A549 (cell line): ENCODE measurements around the gene RPS25. TPM values are rescaled to one million over a fixed set of nuclear protein-coding genes. Genes with fewer than 3 reads are reported as not detected.

Experiments
- ATAC-seq, 2 experiments: fragments of 200-7000 bp in 1 of 2; fragments of >200 bp in 1 of 2; cut with Nextera tagmentation in 1 of 2; cut with Tn5 transposase in 1 of 2; 3 replicates each; pipeline versions ENCODE4 v1.8.0 to v1.9.1; 2018 to 2020; ENCODE audit warnings: mild to moderate bottlenecking in 1 of 2, moderate library complexity in 1 of 2
- CTCF ChIA-PET: fragments of 300-600 bp; sonication (Branson Sonifier 250); formaldehyde crosslinking; extraction: SDS; loops from one replicate; lab custom pipeline; 2021; ENCODE audit warnings: antibody characterized with exemption, inconsistent platforms; lab: Yijun Ruan, JAX
- POLR2A ChIA-PET: fragments of 350-600 bp; formaldehyde crosslinking; extraction: SDS; loops from one replicate; lab custom pipeline; 2021; ENCODE audit warnings: antibody characterized with exemption, inconsistent platforms; lab: Yijun Ruan, JAX
- DNase-seq, 2 experiments: peaks; one replicate each; pipeline versions ENCODE4 v3.0.0 to v3.0.0-alpha.2; 2011 to 2016; ENCODE audit warnings: low read depth in 1 of 2, low spot score in 1 of 2
- FAIRE-seq: peaks from 2 replicates; lab custom pipeline; 2011; peaks lifted over from hg19 to GRCh38; lab: Jason Lieb, UNC
- H3K27ac ChIP-seq, 2 experiments: fragments of >200 bp; sonication (Bioruptor Twin); formaldehyde crosslinking; 3 replicates each; pipeline ENCODE4 v1.5.1; 2016 to 2017
- H3K4me1 ChIP-seq: fragments of >200 bp; sonication (Bioruptor Twin); formaldehyde crosslinking; 3 replicates; pipeline ENCODE4 v1.6.1; 2016
- H3K4me2 ChIP-seq: fragments of >200 bp; sonication (Bioruptor Twin); formaldehyde crosslinking; 3 replicates; pipeline ENCODE4 v1.6.1; 2016
- H3K4me3 ChIP-seq: fragments of >200 bp; sonication (Bioruptor Twin); formaldehyde crosslinking; 3 replicates; pipeline ENCODE4 v1.5.1; 2016
- H3K9me3 ChIP-seq: fragments of >200 bp; sonication (Bioruptor Twin); formaldehyde crosslinking; 3 replicates; pipeline ENCODE4 v1.6.1; 2016
- CBX2 ChIP-seq: fragments of 200-600 bp; sonication (generic); IDR thresholded peaks from 2 replicates; pipeline ENCODE4 v1.6.1; 2016; ENCODE audit warnings: low read depth, mild to moderate bottlenecking, borderline replicate concordance
- CTCF ChIP-seq: fragments of >200 bp; sonication (Bioruptor Twin); formaldehyde crosslinking; IDR thresholded peaks from 3 replicates; pipeline ENCODE4 v1.5.1; 2016
- E2F6 ChIP-seq: IDR thresholded peaks from 2 replicates; pipeline ENCODE4 v1.6.1; 2012; ENCODE audit warnings: low read depth, borderline replicate concordance
- EHF ChIP-seq: fragments of 250-450 bp; sonication (Bioruptor Pico); IDR thresholded peaks from 2 replicates; pipeline ENCODE4 v1.5.0; 2020; ENCODE audit warnings: mild to moderate bottlenecking
- FOXS1 ChIP-seq: fragments of 250-450 bp; sonication (Bioruptor Pico); IDR thresholded peaks from 2 replicates; pipeline ENCODE4 v1.5.0; 2020; ENCODE audit warnings: mild to moderate bottlenecking, moderate library complexity
- JUN ChIP-seq, 2 experiments: fragments of >200 bp; sonication (Bioruptor Twin); formaldehyde crosslinking; IDR thresholded peaks; 2 replicates in 1 of 2; 3 replicates in 1 of 2; pipeline ENCODE4 v1.6.1; 2016 to 2017
- MAX ChIP-seq: IDR thresholded peaks from 2 replicates; pipeline ENCODE4 v1.6.1; 2012
- MAZ ChIP-seq: fragments of 150-350 bp; IDR thresholded peaks from 2 replicates; pipeline ENCODE4 v1.6.1; 2014; ENCODE audit warnings: antibody characterized with exemption, low read depth, low read length, borderline replicate concordance
- NR3C1 ChIP-seq: fragments of >200 bp; sonication (Bioruptor Twin); formaldehyde crosslinking; IDR thresholded peaks from 3 replicates; pipeline ENCODE4 v1.6.1; 2017
- PHF8 ChIP-seq: fragments of 200-600 bp; sonication (generic); IDR thresholded peaks from 2 replicates; pipeline ENCODE4 v1.6.1; 2016; ENCODE audit warnings: low read depth, mild to moderate bottlenecking, antibody characterized with exemption, moderate library complexity, borderline replicate concordance
- POLR2A ChIP-seq: IDR thresholded peaks from 2 replicates; pipeline ENCODE4 v1.6.1; 2012; ENCODE audit warnings: mild to moderate bottlenecking, low read length
- POLR2AphosphoS2 ChIP-seq: conservative IDR thresholded peaks from 2 replicates; pipeline ENCODE4 v1.6.1; 2012; ENCODE audit warnings: low read length, improper control_type of control experiment, inconsistent platforms
- RAD21 ChIP-seq, 2 experiments: fragments of >200 bp in 1 of 2; sonication (Bioruptor Twin) in 1 of 2; formaldehyde crosslinking in 1 of 2; IDR thresholded peaks in 1 of 2; conservative IDR thresholded peaks in 1 of 2; 2 replicates in 1 of 2; 3 replicates in 1 of 2; pipeline ENCODE4 v1.6.1; 2012 to 2018; ENCODE audit warnings: inconsistent platforms in 1 of 2
- RFX5 ChIP-seq: fragments of 450-650 bp; IDR thresholded peaks from 2 replicates; pipeline ENCODE4 v1.7.1; 2014; ENCODE audit warnings: antibody characterized with exemption, mild to moderate bottlenecking, moderate library complexity
- SMC3 ChIP-seq: fragments of >200 bp; sonication (Bioruptor Twin); formaldehyde crosslinking; IDR thresholded peaks from 3 replicates; pipeline ENCODE4 v1.6.1; 2018; ENCODE audit warnings: inconsistent platforms
- TFCP2L1 ChIP-seq: fragments of 250-450 bp; sonication (Bioruptor Pico); IDR thresholded peaks from 2 replicates; pipeline ENCODE4 v1.5.0; 2021; ENCODE audit warnings: mild to moderate bottlenecking
- ZC3H11A ChIP-seq: fragments of 450-650 bp; IDR thresholded peaks from 2 replicates; pipeline ENCODE4 v1.6.1; 2014; ENCODE audit warnings: antibody characterized with exemption, mild to moderate bottlenecking
- ZFP36 ChIP-seq: fragments of 450-650 bp; IDR thresholded peaks from 2 replicates; pipeline ENCODE4 v1.6.1; 2014; ENCODE audit warnings: borderline replicate concordance; ENCODE audit not compliant: partially characterized antibody
- WGBS: methylation state at CpG from one replicate; pipeline ENCODE4 v1.1.6; 2017; ENCODE audit errors: missing lambda C conversion rate; 5-methylcytosine and 5-hydroxymethylcytosine counted together
- polyA plus RNA-seq, 4 experiments: library from polyadenylated mRNA; depleted of rRNA in 3 of 4; stranded (reverse); fragments of >200 nt; fragmentation: RNase III in 1 of 4; extraction: RNeasy Plus Mini Kit Qiagen cat#74134 plus additional on column Dnase treatment in 1 of 4; gene quantifications; 2 replicates in 3 of 4; 3 replicates in 1 of 4; pipeline ENCODE4 v1.2.3, GENCODE V29; 2011 to 2017
- TF ChIP-seq, protein P1 (sequence below): fragments of >200 bp; sonication (Bioruptor Twin); formaldehyde crosslinking; IDR thresholded peaks from 3 replicates; pipeline ENCODE4 v1.6.1; 2016
- TF ChIP-seq, protein P2 (sequence below): fragments of 450-650 bp; IDR thresholded peaks from 2 replicates; pipeline ENCODE4 v1.6.1; 2014; ENCODE audit warnings: antibody characterized with exemption
- TF ChIP-seq, protein P3 (sequence below): fragments of 250-450 bp; sonication (Bioruptor Pico); IDR thresholded peaks from 2 replicates; pipeline ENCODE4 v1.5.0; 2020; ENCODE audit warnings: low read depth, mild to moderate bottlenecking, moderate library complexity

Gene RPS25
- polyA plus RNA-seq, 2 of the 4 experiments (the other 2 are of a cell fraction), result 844 to 1,517 TPM

DNA sequence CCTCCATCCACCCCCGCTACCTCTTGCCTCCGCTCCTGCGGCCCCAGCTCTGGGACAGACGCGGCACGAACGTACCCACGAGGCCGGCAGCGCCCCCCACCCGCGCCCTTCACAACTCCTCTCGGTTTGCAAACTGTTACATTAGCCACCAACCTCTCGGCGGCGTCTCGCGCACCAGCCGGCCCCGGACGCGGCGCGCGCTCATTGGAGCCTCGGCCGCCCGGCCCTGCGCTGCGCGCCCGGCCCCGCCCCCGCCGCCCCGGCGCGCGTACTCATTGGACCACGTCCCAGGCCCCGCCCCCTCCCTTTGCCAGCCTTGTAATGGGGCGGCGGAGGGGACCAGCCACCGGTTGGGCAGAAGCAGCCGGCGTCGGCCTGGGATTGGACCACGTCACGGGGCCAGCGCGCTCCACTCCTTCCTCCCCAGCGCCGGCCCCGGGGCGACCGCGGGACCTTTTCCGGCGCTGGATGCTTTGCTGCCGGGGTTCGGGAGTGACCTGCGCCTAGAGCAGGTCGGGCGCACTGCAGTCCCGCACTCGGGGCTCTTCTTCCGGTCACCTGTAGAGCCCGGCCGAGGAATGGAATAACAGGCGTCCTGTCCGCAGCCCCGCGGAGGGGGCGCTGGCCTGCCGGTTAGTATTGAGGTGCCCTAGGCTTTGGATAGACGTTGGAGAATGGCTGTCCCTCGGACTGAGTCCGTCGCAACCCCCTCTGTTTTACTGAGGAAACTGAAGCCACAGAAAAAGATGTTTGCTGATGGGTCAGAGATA is 39.0 kb upstream of the RPS25 start, which contains the start of gene HYOU1:
TSS of gene HYOU1 (minus strand) at position 206 of the 770 bp plus-strand sequence. CDS start 1,045 bp downstream, outside the sequence.
- H3K27ac ChIP-seq, result peak within 1 kb of the TSS; percentile 90 to 95
- ChIA-PET POLR2A (interaction anchor here (0.6 to 1.9 kb wide), 8 partner anchors 10 to 45 kb away, joined by 3 to 9 read pairs (median 4); partner anchors contain the start of genes DPAGT1 and VPS11), CTCF (interaction anchor here (0.9 to 2.6 kb wide), 10 partner anchors 9 to 265 kb away, joined by 3 to 8 read pairs (median 4); partner anchors contain the start of genes CENATAC, HMBS and VPS11)
- no peak for TF ChIP-seq ZFP36
- TF ChIP-seq SMC3, result no peak
- TF ChIP-seq, protein P1, sequence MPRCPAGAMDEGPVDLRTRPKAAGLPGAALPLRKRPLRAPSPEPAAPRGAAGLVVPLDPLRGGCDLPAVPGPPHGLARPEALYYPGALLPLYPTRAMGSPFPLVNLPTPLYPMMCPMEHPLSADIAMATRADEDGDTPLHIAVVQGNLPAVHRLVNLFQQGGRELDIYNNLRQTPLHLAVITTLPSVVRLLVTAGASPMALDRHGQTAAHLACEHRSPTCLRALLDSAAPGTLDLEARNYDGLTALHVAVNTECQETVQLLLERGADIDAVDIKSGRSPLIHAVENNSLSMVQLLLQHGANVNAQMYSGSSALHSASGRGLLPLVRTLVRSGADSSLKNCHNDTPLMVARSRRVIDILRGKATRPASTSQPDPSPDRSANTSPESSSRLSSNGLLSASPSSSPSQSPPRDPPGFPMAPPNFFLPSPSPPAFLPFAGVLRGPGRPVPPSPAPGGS, result peak; percentile 66; the same call in 2 of the 3 replicates
- peak; percentile 71 for TF ChIP-seq POLR2A
- peak; percentile 36 to 65; a peak in 2 of 5 replicates for TF ChIP-seq JUN (IDR thresholded peaks at IDR 0.05)
- TF ChIP-seq, protein P2, sequence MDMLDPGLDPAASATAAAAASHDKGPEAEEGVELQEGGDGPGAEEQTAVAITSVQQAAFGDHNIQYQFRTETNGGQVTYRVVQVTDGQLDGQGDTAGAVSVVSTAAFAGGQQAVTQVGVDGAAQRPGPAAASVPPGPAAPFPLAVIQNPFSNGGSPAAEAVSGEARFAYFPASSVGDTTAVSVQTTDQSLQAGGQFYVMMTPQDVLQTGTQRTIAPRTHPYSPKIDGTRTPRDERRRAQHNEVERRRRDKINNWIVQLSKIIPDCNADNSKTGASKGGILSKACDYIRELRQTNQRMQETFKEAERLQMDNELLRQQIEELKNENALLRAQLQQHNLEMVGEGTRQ, result 0 out of 2 replicates have a peak, but pooled peaks have one; percentile 15
- TF ChIP-seq CBX2, result no peak
- 0 out of 2 replicates have a peak, but pooled peaks have one; percentile 38 for TF ChIP-seq E2F6
- TF ChIP-seq RFX5, result peak; percentile 68; the same call in 1 of the 2 replicates
- TF ChIP-seq FOXS1 (CRISPR knock-in tag), result no peak
- no peak for TF ChIP-seq EHF
- TF ChIP-seq POLR2AphosphoS2, result no peak
- no peak for TF ChIP-seq ZC3H11A
- TF ChIP-seq TFCP2L1 (CRISPR knock-in tag), result no peak
- TF ChIP-seq, protein P3, sequence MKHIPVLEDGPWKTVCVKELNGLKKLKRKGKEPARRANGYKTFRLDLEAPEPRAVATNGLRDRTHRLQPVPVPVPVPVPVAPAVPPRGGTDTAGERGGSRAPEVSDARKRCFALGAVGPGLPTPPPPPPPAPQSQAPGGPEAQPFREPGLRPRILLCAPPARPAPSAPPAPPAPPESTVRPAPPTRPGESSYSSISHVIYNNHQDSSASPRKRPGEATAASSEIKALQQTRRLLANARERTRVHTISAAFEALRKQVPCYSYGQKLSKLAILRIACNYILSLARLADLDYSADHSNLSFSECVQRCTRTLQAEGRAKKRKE (CRISPR knock-in tag), result no peak
- no peak for TF ChIP-seq NR3C1
- TF ChIP-seq CTCF, result no peak
- no peak for TF ChIP-seq MAZ
- TF ChIP-seq PHF8, result peak; percentile 47
- TF ChIP-seq RAD21 (conservative IDR thresholded peaks at IDR 0.05 in 1 of 2, IDR thresholded peaks at IDR 0.05 in 1 of 2), result no peak
- TF ChIP-seq MAX, result peak; percentile 51; the same call in 1 of the 2 replicates
- peak within 1 kb of the TSS; percentile 95 for H3K4me2 ChIP-seq
- DNase-seq, result peak; percentile 87 to 94
- 0% methylated on average over 16 of the region's 79 CpGs for WGBS
- peaks cover 11% of the 10 kb centered on the region; the same call in 2 of the 3 replicates for H3K4me1 ChIP-seq
- no peak for FAIRE-seq
- ATAC-seq, result peak; percentile 95 to 97
- peak within 1 kb of the TSS; percentile 82 for H3K4me3 ChIP-seq
- no peaks in the 10 kb centered on the region for H3K9me3 ChIP-seq
